ENCODE data around the gene TMEM131L.

Gene TMEM131L

DNA sequence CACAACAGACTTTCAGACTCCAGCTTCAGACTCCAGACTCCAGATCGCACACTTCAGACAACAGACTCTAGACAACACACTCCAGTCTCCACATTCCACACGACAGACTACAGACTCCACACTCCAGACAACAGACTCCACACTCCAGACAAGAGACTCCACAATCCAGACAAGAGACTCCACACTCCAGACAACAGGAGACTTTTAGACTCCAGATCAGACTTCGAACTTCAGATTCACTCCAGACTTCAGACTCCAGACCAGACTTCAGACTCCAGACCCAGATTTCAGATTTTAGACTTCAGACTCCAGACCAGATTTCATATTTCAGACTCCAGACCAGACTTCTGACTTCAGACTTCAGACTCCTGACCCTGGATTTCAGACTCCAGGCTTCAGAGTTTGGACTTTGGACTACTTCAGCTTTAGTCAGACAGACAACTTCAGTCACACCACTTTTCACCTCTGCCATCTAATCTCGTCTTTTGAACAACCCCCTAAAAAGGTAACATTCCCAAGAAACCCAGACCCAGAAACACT lies 188.9 kb downstream of the TMEM131L start:
- H3K79me2 ChIP-seq (ENCODE audit: insufficient read depth, low read length) = no peaks in the 10 kb centered on the region
- no peaks in the 10 kb centered on the region for H3K27me3 ChIP-seq (ENCODE audit: insufficient read depth, low read length)
- H3K9me3 ChIP-seq (ENCODE audit: low read length) = no peaks in the 10 kb centered on the region
- no peaks in the 10 kb centered on the region for H3F3A ChIP-seq (ENCODE audit: insufficient read depth, low read length)
- H3K36me3 ChIP-seq (ENCODE audit: insufficient read depth, low read length) = no peaks in the 10 kb centered on the region
- H3K9ac ChIP-seq (ENCODE audit: low read length) = no peak overlapping the region
- H2AFZ ChIP-seq (ENCODE audit: low read length) = no peak overlapping the region
- H3K4me3 ChIP-seq (ENCODE audit: low read depth, low read length, poor library complexity, severe bottlenecking) = no peak overlapping the region
- no peak overlapping the region for H3K4me2 ChIP-seq (ENCODE audit: low read length)
- no peaks in the 10 kb centered on the region for H4K20me1 ChIP-seq (ENCODE audit: insufficient read depth, low read length)
- TF ChIP-seq EZH2 (IDR thresholded peaks at IDR 0.05; ENCODE audit: borderline replicate concordance, low read length) = no peak
- TF ChIP-seq, protein P1, sequence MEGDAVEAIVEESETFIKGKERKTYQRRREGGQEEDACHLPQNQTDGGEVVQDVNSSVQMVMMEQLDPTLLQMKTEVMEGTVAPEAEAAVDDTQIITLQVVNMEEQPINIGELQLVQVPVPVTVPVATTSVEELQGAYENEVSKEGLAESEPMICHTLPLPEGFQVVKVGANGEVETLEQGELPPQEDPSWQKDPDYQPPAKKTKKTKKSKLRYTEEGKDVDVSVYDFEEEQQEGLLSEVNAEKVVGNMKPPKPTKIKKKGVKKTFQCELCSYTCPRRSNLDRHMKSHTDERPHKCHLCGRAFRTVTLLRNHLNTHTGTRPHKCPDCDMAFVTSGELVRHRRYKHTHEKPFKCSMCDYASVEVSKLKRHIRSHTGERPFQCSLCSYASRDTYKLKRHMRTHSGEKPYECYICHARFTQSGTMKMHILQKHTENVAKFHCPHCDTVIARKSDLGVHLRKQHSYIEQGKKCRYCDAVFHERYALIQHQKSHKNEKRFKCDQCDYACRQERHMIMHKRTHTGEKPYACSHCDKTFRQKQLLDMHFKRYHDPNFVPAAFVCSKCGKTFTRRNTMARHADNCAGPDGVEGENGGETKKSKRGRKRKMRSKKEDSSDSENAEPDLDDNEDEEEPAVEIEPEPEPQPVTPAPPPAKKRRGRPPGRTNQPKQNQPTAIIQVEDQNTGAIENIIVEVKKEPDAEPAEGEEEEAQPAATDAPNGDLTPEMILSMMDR (IDR thresholded peaks at IDR 0.05; ENCODE audit: low read length) = no peak
- H3K4me1 ChIP-seq (ENCODE audit: insufficient read depth, low read length, severe bottlenecking) = peaks cover 11% of the 10 kb centered on the region
- H3K9me2 ChIP-seq (ENCODE audit: low read depth, low read length) = no peaks in the 10 kb centered on the region
- H3K27ac ChIP-seq (ENCODE audit: low read depth, low read length, poor library complexity, severe bottlenecking) = no peak overlapping the region

DNA sequence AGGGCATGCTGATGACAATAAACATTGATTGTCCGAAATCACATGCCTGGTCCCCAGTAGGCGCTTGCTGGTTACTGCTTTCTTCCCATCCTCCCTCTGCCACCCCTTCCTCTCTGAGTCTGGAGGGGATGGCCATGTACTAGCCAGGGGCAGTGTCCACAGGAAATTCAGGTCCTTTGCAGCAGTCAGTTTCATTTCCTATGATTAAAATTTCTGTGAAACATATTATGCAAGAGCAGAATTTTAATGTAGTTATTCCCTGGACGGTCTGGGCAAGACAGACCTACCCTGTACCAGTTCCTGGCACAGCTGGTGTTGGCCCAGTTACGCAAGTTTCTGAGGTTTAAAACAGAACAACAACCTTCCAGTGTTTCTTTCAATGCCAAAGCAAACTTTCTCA lies 189.8 kb downstream of the TMEM131L start:
- Histone ChIP-seq H3F3A (ENCODE audit: insufficient read depth, low read length) (no peaks in the 10 kb centered on the region), H3K9ac (ENCODE audit: low read length) (no peak overlapping the region), H3K4me2 (ENCODE audit: low read length) (no peak overlapping the region), H3K4me3 (ENCODE audit: low read depth, low read length, poor library complexity, severe bottlenecking) (no peak overlapping the region), H3K9me3 (ENCODE audit: low read length) (no peaks in the 10 kb centered on the region), H4K20me1 (ENCODE audit: insufficient read depth, low read length) (no peaks in the 10 kb centered on the region), H3K36me3 (ENCODE audit: insufficient read depth, low read length) (no peaks in the 10 kb centered on the region), H3K9me2 (ENCODE audit: low read depth, low read length) (no peaks in the 10 kb centered on the region), H3K27me3 (ENCODE audit: insufficient read depth, low read length) (no peaks in the 10 kb centered on the region), H2AFZ (ENCODE audit: low read length) (no peak overlapping the region), H3K4me1 (ENCODE audit: insufficient read depth, low read length, severe bottlenecking) (peaks cover 11% of the 10 kb centered on the region), H3K27ac (ENCODE audit: low read depth, low read length, poor library complexity, severe bottlenecking) (no peak overlapping the region), H3K79me2 (ENCODE audit: insufficient read depth, low read length) (no peaks in the 10 kb centered on the region)
- TF ChIP-seq, protein P1 (IDR thresholded peaks at IDR 0.05; ENCODE audit: low read length) = no peak
- TF ChIP-seq EZH2 (IDR thresholded peaks at IDR 0.05; ENCODE audit: borderline replicate concordance, low read length) = no peak

DNA sequence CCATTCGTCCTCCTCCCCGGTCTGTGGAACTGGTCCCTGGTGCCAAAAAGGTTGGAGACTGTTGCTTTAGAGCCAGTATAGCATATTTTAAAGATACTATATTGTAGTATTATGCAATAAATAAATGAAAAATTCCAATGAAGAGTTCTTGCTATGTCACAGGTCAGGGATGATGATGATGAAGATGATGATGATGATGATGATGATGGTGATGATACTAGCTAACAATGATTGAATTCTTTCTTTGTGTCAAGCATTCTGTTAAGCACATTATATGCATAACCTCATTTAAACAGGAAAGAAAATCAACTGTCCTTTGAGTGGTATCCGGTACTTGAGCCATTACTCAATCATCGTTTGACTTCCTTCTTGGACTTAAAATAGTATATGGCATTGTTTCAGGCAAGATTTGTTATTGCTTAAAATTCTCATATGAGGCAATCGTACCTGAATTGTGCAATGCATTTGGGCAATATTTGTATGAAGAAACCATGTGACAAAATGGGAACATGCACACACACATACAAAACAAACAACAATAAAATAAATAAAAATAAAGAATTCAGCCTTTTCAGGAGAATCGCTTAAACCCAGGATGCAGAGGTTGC lies 195.2 kb downstream of the TMEM131L start:
- Histone ChIP-seq H3K27me3 (ENCODE audit: insufficient read depth, low read length) (no peaks in the 10 kb centered on the region), H2AFZ (ENCODE audit: low read length) (no peak overlapping the region), H3K9me3 (ENCODE audit: low read length) (no peaks in the 10 kb centered on the region), H3K36me3 (ENCODE audit: insufficient read depth, low read length) (no peaks in the 10 kb centered on the region), H3F3A (ENCODE audit: insufficient read depth, low read length) (no peaks in the 10 kb centered on the region), H3K9me2 (ENCODE audit: low read depth, low read length) (no peaks in the 10 kb centered on the region), H3K27ac (ENCODE audit: low read depth, low read length, poor library complexity, severe bottlenecking) (no peak overlapping the region), H3K4me1 (ENCODE audit: insufficient read depth, low read length, severe bottlenecking) (no peaks in the 10 kb centered on the region), H3K9ac (ENCODE audit: low read length) (no peak overlapping the region), H3K79me2 (ENCODE audit: insufficient read depth, low read length) (no peaks in the 10 kb centered on the region), H3K4me2 (ENCODE audit: low read length) (no peak overlapping the region), H3K4me3 (ENCODE audit: low read depth, low read length, poor library complexity, severe bottlenecking) (no peak overlapping the region), H4K20me1 (ENCODE audit: insufficient read depth, low read length) (no peaks in the 10 kb centered on the region)
- TF ChIP-seq, protein P1 (IDR thresholded peaks at IDR 0.05; ENCODE audit: low read length) = no peak
- no peak for TF ChIP-seq EZH2 (IDR thresholded peaks at IDR 0.05; ENCODE audit: borderline replicate concordance, low read length)

All from OCI-LY1 (cell line).